Activated CD8-positive, alpha-beta memory T cell treated with anti-CD3 and anti-CD28 coated beads, Interleukin-2, amount 10 ng/mL, durations not matched to agents 7 days and 5 days (primary cell): ENCODE measurements around the gene KRT86. TPM values are rescaled to one million over a fixed set of nuclear protein-coding genes. Genes with fewer than 3 reads are reported as not detected.
"Not testable (repeated sequence)": the region's sequence is repeated elsewhere in the genome, so short reads cannot be mapped to it uniquely, and the experiment has no call there.

Experiments
- ATAC-seq: fragments of 150-1000 bp; cut with Tn5 transposase; one replicate; pipeline ENCODE4 v1.10.0; 2021; ENCODE audit warnings: moderate library complexity
- CTCF ChIA-PET: fragments of 350-600 bp; sonication (Branson Sonifier 250); formaldehyde crosslinking; loops from one replicate; lab custom pipeline; 2021; ENCODE audit warnings: antibody characterized with exemption; lab: Charles Lee
- DNase-seq: peaks from one replicate; pipeline ENCODE4 v3.0.0-alpha.2; 2020
- H3K27ac Mint-ChIP-seq: one replicate; pipeline ENCODE4 v1.8.0; 2021; ENCODE audit warnings: mild to moderate bottlenecking, mixed read lengths
- H3K27me3 Mint-ChIP-seq: one replicate; pipeline ENCODE4 v1.8.0; 2021; ENCODE audit warnings: mixed read lengths
- H3K36me3 Mint-ChIP-seq: one replicate; pipeline ENCODE4 v1.8.0; 2021; ENCODE audit warnings: mild to moderate bottlenecking, mixed read lengths
- H3K4me1 Mint-ChIP-seq: one replicate; pipeline ENCODE4 v1.8.0; 2021; ENCODE audit warnings: mixed read lengths
- H3K4me3 Mint-ChIP-seq: one replicate; pipeline ENCODE4 v1.8.0; 2021; ENCODE audit warnings: mild to moderate bottlenecking, moderate library complexity, mixed read lengths
- H3K9me3 Mint-ChIP-seq: one replicate; pipeline ENCODE4 v1.8.0; 2022; ENCODE audit warnings: low read depth, mixed read lengths
- total RNA-seq, 2 experiments: library from RNA; stranded (reverse); gene quantifications; one replicate each; pipeline ENCODE4 v1.2.3, GENCODE V29; 2021

Gene KRT86
- total RNA-seq, 2 experiments from 2014 or later = 0.18 to 1.2 TPM

- Mint-ChIP-seq H3K4me1 (no peaks in the 10 kb centered on the region), H3K27ac (no peak overlapping the region), H3K9me3 (no peaks in the 10 kb centered on the region), H3K4me3 (no peak overlapping the region), H3K27me3 (peaks cover 58% of the 10 kb centered on the region), H3K36me3 (no peaks in the 10 kb centered on the region)
- DNase-seq = no peak
- ATAC-seq = no peak
- CTCF ChIA-PET = interaction anchor here (0.9 kb wide), 1 partner anchor 46 kb away, joined by 3 read pairs; no protein-coding TSS in a partner anchor
Observed at GRCh38 chr12:52233462-52234207, 40.8 kb upstream of the KRT86 start.

GRCh38 chr12:52234223-52234810 is 40.1 kb upstream of the KRT86 start:
- no peak for DNase-seq
- ATAC-seq = no peak
- CTCF ChIA-PET = interaction anchor here (0.6 to 0.9 kb wide), 2 partner anchors 45 to 1419 kb away, joined by 3 read pairs; no protein-coding TSS in a partner anchor
- Mint-ChIP-seq H3K27me3 (peaks cover 51% of the 10 kb centered on the region), H3K4me1 (no peaks in the 10 kb centered on the region), H3K27ac (no peak overlapping the region), H3K4me3 (no peak overlapping the region), H3K36me3 (no peaks in the 10 kb centered on the region), H3K9me3 (no peaks in the 10 kb centered on the region)

DNA sequence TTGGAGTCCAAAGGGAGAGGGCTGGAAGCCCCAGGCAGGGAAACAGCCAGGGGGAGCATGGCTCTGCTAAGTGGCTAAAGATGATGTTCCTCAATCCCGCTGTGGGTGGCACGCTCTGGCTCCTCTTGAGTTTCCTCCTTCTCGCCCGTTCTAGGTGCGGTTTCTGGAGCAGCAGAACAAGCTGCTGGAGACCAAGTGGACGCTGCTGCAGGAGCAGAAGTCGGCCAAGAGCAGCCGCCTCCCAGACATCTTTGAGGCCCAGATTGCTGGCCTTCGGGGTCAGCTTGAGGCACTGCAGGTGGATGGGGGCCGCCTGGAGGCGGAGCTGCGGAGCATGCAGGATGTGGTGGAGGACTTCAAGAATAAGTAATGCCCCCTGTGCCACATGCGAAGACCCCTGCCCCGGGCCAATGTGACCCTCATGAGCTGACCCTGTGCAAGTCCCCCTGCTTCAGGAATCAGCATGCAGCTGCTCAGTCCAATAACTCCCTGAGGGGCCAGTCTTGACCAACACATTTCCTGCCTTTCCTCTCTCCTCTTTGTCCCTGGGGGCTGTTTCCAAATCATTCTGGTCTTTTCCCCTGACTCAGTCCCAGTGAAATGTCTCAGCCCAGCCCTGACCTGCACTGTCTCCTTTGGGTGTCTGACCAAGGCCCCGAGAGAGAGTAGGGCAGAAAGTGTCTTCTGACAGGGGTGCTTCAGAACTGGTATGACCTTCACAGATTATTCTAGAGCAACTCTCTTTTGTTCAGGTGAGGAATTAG is 39.3 kb upstream of the KRT86 start:
- Mint-ChIP-seq H3K4me1 (no peaks in the 10 kb centered on the region), H3K27me3 (peaks cover 48% of the 10 kb centered on the region), H3K36me3 (no peaks in the 10 kb centered on the region), H3K4me3 (no peak overlapping the region), H3K9me3 (no peaks in the 10 kb centered on the region), H3K27ac (no peak overlapping the region)
- CTCF ChIA-PET = no interaction called here
- ATAC-seq (no peak), DNase-seq (no peak)

DNA sequence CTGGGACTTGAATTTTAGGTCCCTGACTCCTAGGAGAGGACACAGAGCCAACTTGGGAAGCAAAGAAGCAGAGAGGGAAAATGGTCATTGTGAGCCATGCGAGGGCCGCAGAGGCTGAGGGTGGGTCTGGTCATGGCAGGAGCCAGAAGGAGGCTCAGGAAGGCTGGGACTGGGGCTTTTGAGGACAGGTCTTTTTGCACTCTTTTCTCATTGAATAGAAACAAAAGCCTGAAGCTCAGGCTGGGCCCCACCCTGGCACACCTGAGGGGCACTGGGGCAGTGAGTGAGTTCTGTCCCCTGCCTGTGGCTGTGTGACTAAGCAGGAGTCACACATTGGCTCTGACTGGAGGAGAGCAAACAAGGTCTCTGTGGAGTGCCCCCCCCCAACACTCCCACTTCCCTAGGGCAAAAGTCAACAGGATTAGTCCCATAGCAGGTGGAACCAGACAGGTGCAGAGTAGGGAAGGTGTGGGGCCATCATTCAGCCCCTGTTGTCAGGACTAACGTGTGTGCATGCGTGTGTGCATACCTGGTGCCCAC is 38.6 kb upstream of the KRT86 start:
- Mint-ChIP-seq H3K36me3 (no peaks in the 10 kb centered on the region), H3K4me1 (no peaks in the 10 kb centered on the region), H3K9me3 (no peaks in the 10 kb centered on the region), H3K27me3 (peaks cover 42% of the 10 kb centered on the region), H3K27ac (no peak overlapping the region), H3K4me3 (no peak overlapping the region)
- ATAC-seq (no peak), DNase-seq (no peak)
- CTCF ChIA-PET = no interaction called here

DNA sequence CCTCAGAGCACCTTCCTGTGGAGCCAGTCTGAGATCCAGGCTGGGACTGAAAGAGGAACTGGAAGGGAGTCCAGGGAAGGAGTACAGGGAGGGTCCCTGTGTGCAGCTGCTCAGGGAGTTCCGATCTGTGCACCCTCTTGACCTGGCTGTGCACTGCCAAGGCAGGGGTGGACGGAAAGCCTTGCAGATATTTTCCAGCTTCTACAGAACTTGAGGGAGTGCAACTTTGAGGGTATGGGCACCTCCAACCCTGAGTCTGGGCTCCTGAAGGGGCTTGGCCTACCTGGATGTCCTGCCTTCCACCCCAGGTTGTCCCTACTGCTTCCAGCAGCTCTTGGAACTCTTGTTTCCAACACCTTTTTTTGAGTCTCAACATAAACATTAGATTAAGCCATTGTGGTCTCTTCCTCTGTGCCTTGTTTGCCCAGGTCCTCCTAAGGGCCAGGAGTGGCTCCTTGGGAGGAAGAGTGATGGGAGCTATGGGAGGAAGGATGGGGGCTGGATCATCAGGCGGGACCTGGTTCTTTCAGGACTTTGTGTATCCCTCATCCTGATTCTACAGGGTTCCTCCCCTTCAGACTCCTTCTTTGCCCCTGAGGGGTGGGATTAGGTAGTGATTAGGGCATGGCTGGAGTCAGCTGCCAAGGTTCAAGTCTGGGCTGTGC is 37.9 kb upstream of the KRT86 start:
- DNase-seq (no peak), ATAC-seq (no peak)
- CTCF ChIA-PET = interaction anchor here (0.9 to 3.8 kb wide), 2 partner anchors 15 to 43 kb away, joined by 3 to 9 read pairs; no protein-coding TSS in a partner anchor
- no peak overlapping the region for H3K4me3 Mint-ChIP-seq
- no peak overlapping the region for H3K27ac Mint-ChIP-seq
- no peaks in the 10 kb centered on the region for H3K4me1 Mint-ChIP-seq
- no peaks in the 10 kb centered on the region for H3K36me3 Mint-ChIP-seq
- H3K27me3 Mint-ChIP-seq = peaks cover 39% of the 10 kb centered on the region
- no peaks in the 10 kb centered on the region for H3K9me3 Mint-ChIP-seq

DNA sequence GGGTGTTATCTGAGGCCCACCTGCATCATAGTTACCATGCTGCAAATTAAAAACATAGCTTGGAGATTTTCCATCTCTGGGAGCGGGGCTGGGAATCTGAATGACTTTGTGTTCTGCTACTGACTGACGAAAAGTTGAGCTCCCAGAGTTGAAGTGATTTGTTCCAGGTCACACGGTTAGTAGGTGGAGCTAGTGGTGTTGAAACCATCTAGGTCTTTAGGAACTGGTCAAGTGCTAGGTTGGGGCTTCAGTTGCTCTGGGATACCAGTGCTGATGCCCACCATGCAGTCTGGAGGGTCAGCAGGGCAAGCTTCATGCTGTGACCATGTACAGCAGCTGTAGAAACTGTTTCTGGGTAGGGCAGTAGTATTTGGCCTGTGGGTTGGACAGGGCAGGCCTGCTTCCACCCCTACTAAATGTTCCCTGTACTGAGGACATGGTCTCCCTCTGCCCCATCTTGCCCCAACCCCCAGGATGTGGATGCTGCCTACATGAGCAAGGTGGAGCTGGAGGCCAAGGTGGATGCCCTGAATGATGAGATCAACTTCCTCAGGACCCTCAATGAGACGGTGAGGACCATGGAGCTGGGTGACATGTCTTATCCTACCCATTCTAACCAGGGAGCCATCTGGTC is 36.1 kb upstream of the KRT86 start:
- peaks cover 25% of the 10 kb centered on the region for H3K27me3 Mint-ChIP-seq
- peaks cover 11% of the 10 kb centered on the region for H3K4me1 Mint-ChIP-seq
- ATAC-seq (no peak), DNase-seq (no peak)
- no peak overlapping the region for H3K4me3 Mint-ChIP-seq
- H3K36me3 Mint-ChIP-seq = no peaks in the 10 kb centered on the region
- CTCF ChIA-PET = interaction anchor here (0.8 to 3.8 kb wide), 6 partner anchors 13 to 315 kb away, joined by 3 to 9 read pairs (median 3); no protein-coding TSS in a partner anchor
- H3K9me3 Mint-ChIP-seq = no peaks in the 10 kb centered on the region
- no peak overlapping the region for H3K27ac Mint-ChIP-seq

DNA sequence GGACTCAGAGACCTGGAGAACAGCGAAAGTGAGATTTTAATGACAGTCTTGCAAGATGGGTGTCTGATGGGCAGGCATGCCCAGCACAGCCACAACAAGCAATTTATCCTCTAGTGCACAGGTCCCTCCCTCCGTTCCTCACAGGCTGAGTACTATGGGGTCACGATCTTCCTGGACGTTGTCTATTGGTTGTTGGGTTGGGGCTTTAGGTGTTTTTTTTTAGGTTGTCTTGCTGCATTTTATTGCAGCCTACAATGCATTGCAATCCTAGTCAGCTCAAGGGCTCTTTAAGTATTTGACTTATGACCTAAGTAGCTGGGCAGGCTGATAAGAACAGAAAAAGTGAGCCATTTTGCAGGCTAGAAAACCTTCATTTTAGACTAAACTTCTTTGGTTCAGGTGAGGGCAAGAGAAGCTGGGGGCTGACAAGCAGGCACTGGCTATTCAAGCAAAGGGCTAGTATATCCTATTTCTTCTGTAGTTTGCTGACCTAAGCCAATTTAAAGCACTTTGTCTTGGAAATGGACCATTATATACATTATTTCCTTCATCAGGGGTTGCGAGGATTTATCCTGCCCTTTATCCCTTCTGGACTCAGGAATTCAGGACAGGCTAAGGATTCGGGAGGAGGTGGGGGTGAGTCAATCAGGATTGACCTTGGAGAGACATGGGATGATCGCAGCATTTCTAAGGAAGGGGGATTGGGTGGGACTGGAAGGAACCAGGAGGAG is 35.4 kb upstream of the KRT86 start:
- Mint-ChIP-seq H3K27me3 (peaks cover 20% of the 10 kb centered on the region), H3K4me3 (no peak overlapping the region), H3K9me3 (no peaks in the 10 kb centered on the region), H3K27ac (no peak overlapping the region), H3K36me3 (no peaks in the 10 kb centered on the region), H3K4me1 (peaks cover 18% of the 10 kb centered on the region)
- DNase-seq (no peak), ATAC-seq (no peak)
- CTCF ChIA-PET = interaction anchor here (0.6 to 3.8 kb wide), 3 partner anchors 12 to 17 kb away, joined by 3 to 9 read pairs (median 4); no protein-coding TSS in a partner anchor

DNA sequence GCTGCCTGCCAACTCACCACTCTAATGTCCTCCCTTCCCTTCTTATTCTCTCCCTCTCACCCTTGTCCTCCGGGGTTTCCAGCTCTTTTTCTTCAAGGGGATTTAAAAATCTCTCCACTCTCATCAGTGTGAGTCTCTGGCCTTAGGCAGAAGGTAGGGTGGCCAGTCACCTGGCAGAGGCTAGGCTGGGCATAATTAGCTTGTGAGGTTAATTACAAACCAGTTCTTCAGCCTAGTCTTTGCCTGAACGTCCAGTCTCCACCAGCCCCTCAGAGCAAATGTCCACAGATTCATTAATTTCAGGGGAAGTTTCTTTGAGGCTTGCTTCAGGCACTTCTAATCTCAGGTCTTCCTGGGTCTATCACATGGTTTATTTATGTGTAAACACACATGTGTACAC is 34.7 kb upstream of the KRT86 start:
- ATAC-seq (no peak), DNase-seq (no peak)
- peaks cover 24% of the 10 kb centered on the region for H3K4me1 Mint-ChIP-seq
- no peak overlapping the region for H3K27ac Mint-ChIP-seq
- H3K27me3 Mint-ChIP-seq = peaks cover 13% of the 10 kb centered on the region
- no peaks in the 10 kb centered on the region for H3K36me3 Mint-ChIP-seq
- H3K9me3 Mint-ChIP-seq = no peaks in the 10 kb centered on the region
- CTCF ChIA-PET = interaction anchor here (0.6 to 3.8 kb wide), 4 partner anchors 12 to 85 kb away, joined by 3 to 9 read pairs (median 4); no protein-coding TSS in a partner anchor
- H3K4me3 Mint-ChIP-seq = no peak overlapping the region

GRCh38 chr12:52240247-52240646 is 34.2 kb upstream of the KRT86 start:
- peaks cover 28% of the 10 kb centered on the region for H3K4me1 Mint-ChIP-seq
- not testable (repeated sequence) for DNase-seq, H3K9me3 Mint-ChIP-seq, H3K36me3 Mint-ChIP-seq, ATAC-seq, H3K4me3 Mint-ChIP-seq, H3K27ac Mint-ChIP-seq
- H3K27me3 Mint-ChIP-seq = peaks cover 10% of the 10 kb centered on the region
- CTCF ChIA-PET = interaction anchor here (1.0 to 3.8 kb wide), 3 partner anchors 12 to 85 kb away, joined by 3 to 9 read pairs (median 4); no protein-coding TSS in a partner anchor

DNA sequence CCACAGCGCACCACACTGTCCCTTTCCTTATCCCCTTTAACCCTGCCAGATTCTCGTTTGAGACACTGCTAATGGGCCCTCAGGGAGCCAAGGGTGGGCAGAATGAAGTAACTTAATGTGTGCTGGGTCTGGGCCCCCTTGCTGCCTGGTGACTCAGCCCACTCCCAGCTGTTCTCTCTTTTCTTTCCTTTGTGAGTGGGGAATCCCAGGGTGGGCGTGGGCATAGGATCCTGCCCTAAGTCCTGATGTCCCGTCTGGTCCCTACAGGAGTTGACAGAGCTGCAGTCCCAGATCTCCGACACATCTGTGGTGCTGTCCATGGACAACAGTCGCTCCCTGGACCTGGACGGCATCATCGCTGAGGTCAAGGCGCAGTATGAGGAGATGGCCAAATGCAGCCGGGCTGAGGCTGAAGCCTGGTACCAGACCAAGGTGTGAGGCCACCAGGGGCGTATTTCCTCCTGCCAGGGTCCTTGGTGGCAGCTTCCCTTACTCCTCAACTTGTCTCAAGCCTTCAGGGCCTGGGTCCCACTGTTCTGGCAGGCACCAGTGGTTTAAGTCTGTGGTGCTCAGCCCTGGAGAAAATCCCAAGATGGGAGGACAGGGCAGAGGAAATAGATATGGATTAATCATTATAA is 33.1 kb upstream of the KRT86 start:
- Mint-ChIP-seq H3K27me3 (peaks cover 5% of the 10 kb centered on the region), H3K4me1 (peaks cover 39% of the 10 kb centered on the region), H3K27ac (no peak overlapping the region), H3K9me3 (no peaks in the 10 kb centered on the region), H3K36me3 (no peaks in the 10 kb centered on the region), H3K4me3 (no peak overlapping the region)
- ATAC-seq (no peak), DNase-seq (no peak)
- CTCF ChIA-PET = interaction anchor here (1.7 kb wide), 1 partner anchor 38 kb away, joined by 4 read pairs; no protein-coding TSS in a partner anchor

DNA sequence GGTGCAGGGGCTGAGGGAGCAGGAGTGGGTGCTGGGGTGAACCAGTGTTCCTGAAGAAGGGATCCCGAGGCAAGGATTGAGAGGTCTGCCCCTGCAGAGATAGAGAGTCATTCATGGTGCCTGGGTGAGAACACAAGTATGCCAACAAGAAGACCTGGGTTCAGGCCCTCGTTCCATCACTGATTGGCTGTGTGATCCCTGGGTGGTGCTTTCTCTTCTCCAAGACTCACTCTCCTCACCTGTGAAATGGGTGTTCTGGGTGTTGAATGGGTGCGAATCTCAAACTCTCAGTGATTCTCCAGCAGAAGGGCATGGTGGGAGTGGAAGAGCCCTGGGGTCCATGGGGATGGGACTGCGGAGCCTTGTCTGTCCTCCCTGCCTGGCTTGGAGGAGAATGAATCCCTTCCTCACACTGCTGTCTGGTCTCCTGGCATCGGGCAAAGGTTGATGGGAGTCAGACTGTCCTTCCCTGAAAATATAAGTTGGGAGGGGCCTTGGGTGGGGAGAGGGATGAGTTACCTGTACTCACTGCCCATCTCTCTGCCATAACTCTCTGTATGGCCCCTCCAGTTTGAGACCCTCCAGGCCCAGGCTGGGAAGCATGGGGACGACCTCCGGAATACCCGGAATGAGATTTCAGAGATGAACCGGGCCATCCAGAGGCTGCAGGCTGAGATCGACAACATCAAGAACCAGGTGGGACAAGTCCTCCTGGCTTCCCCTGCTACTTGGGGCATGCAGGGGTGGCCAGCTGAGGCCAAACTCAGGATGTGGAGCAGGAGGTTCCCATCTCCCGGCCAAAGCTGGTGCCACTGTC is 31.8 kb upstream of the KRT86 start:
- no peak overlapping the region for H3K4me3 Mint-ChIP-seq

More for the DNA sequence above, 31.8 kb upstream of the KRT86 start:
- Mint-ChIP-seq H3K36me3 (no peaks in the 10 kb centered on the region), H3K9me3 (no peaks in the 10 kb centered on the region), H3K27me3 (peaks cover 5% of the 10 kb centered on the region), H3K4me1 (peaks cover 52% of the 10 kb centered on the region), H3K27ac (peak overlapping the region; percentile 32)
- CTCF ChIA-PET = interaction anchor here (2.3 kb wide), 1 partner anchor 29 kb away, joined by 8 read pairs; no protein-coding TSS in a partner anchor
- ATAC-seq (no peak), DNase-seq (no peak)
